ENCODE data around the gene LMO3.

The LMO3 gene

DNA sequence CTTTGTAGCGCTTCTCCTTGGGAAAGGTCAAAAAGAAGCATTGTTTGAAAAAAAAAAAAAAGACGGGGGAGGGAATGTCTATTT lies at the start of gene LMO3:
TSS of gene LMO3 (minus strand) at position 46 of the 84 bp plus-strand sequence. CDS start 5,302 bp downstream, outside the sequence.
- Mint-ChIP-seq H3K27ac (no peak within 1 kb of the TSS), H3K4me3 (no peak within 1 kb of the TSS), H3K4me1 (no peaks in the 10 kb centered on the region), H3K36me3 (no peaks in the 10 kb centered on the region), H3K9me3 (peaks cover 5% of the 10 kb centered on the region)
- ATAC-seq: no peak
- no peak for DNase-seq (ENCODE audit: low spot score in 2 of 2)

DNA sequence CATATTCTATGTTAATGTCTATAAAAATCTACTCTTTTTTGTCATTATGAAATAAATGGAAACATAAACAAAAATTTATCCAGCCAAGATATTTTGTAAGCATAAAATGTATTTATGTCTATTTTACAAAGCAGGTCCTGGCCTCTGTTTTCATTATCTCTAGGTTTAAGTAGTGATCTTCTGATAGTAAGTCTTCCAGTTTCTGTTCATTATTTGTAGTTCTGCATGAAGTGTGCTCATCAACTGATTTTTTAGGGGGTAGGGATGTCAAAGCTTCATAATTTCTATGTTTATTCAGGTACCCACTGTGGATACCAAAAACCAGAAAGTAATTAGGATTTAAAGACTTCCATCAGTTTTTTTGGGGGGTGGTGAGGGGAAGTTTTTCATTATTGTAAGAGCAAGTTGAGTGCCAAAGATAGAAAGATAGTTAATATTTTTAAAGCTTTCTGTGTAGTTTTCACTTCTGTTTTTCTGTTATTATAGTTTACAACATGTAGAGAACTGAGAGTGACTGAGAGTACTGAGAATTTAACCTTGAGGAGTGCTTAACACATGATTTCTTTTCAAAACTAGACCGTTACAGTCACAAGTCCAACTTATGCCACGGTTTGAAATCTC lies 30.6 kb upstream of the LMO3 start:
- Mint-ChIP-seq H3K27ac (no peak overlapping the region), H3K4me3 (no peak overlapping the region), H3K4me1 (no peaks in the 10 kb centered on the region), H3K9me3 (peaks cover 4% of the 10 kb centered on the region), H3K36me3 (no peaks in the 10 kb centered on the region)
- ATAC-seq (no peak), DNase-seq (ENCODE audit: low spot score in 2 of 2) (no peak)

DNA sequence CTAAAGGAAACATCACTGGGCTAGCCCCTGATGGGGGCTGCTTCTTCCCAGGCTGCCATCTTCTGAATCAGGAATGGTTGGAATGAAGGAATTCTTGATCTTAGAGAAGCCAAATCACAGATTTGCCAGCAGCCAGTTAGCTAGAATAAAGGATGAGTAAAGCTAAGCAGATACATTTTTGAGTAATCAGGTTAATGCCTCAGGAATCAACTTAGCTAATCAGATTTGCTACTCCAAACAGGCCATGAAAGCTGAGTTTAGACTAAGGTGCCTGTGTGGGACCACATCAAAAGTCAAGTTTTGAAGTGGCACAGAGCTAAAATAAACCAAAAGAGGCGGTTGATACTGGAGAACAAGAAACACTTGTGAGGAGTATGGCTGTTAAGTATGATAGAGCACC lies 28.8 kb upstream of the LMO3 start:
- no peak overlapping the region for H3K4me3 Mint-ChIP-seq
- no peaks in the 10 kb centered on the region for H3K36me3 Mint-ChIP-seq
- no peak overlapping the region for H3K27ac Mint-ChIP-seq
- DNase-seq (ENCODE audit: low spot score in 2 of 2) (no peak), ATAC-seq (no peak)
- H3K4me1 Mint-ChIP-seq: no peaks in the 10 kb centered on the region
- H3K9me3 Mint-ChIP-seq: peaks cover 4% of the 10 kb centered on the region

GRCh38 chr12:16626991-16627390 lies 21.0 kb upstream of the LMO3 start:
- Mint-ChIP-seq H3K9me3 (peaks cover 9% of the 10 kb centered on the region), H3K4me3 (no peak overlapping the region), H3K4me1 (no peaks in the 10 kb centered on the region), H3K27ac (no peak overlapping the region), H3K36me3 (peaks cover 6% of the 10 kb centered on the region)
- no peak for DNase-seq (ENCODE audit: low spot score in 2 of 2)
- ATAC-seq: no peak

DNA sequence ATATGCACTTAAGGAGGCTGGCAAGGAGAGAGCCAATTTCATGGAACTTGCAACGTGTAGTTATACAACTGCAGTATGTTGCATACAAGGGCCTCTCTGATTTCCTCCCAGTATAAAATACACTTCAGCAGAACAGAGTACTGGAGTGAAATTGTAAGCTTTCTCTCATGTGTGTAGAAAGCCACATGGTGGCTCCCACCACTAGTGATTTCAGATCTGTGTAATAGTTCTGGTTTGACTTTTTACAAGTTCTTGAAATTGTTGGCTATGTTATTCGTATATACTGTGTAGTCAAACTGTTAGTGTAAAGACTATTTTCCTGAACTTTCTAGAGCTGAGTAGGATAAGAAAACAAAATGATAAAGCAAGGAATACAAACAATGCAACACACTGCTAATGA lies 16.4 kb upstream of the LMO3 start:
- Mint-ChIP-seq H3K9me3 (peaks cover 10% of the 10 kb centered on the region), H3K36me3 (no peaks in the 10 kb centered on the region), H3K4me3 (no peak overlapping the region), H3K4me1 (no peaks in the 10 kb centered on the region), H3K27ac (no peak overlapping the region)
- no peak for DNase-seq (ENCODE audit: low spot score in 2 of 2)
- ATAC-seq: no peak

- H3K4me1 Mint-ChIP-seq: no peaks in the 10 kb centered on the region
- ATAC-seq (no peak), DNase-seq (ENCODE audit: low spot score in 2 of 2) (no peak)
- H3K9me3 Mint-ChIP-seq: peaks cover 10% of the 10 kb centered on the region
- no peaks in the 10 kb centered on the region for H3K36me3 Mint-ChIP-seq
- no peak overlapping the region for H3K4me3 Mint-ChIP-seq
- no peak overlapping the region for H3K27ac Mint-ChIP-seq
Observed at GRCh38 chr12:16619537-16619936, 13.6 kb upstream of the LMO3 start.

GRCh38 chr12:16618256-16618655 lies 12.3 kb upstream of the LMO3 start:
- DNase-seq (ENCODE audit: low spot score in 2 of 2): no peak
- H3K4me3 Mint-ChIP-seq: no peak overlapping the region
- H3K9me3 Mint-ChIP-seq: peaks cover 12% of the 10 kb centered on the region
- no peaks in the 10 kb centered on the region for H3K4me1 Mint-ChIP-seq
- no peak for ATAC-seq
- H3K36me3 Mint-ChIP-seq: no peaks in the 10 kb centered on the region
- no peak overlapping the region for H3K27ac Mint-ChIP-seq

- Mint-ChIP-seq H3K4me1 (no peaks in the 10 kb centered on the region), H3K4me3 (no peak overlapping the region), H3K9me3 (peaks cover 13% of the 10 kb centered on the region), H3K27ac (no peak overlapping the region), H3K36me3 (no peaks in the 10 kb centered on the region)
- ATAC-seq: no peak
- no peak for DNase-seq (ENCODE audit: low spot score in 2 of 2)
Observed at GRCh38 chr12:16613199-16613598, 7.2 kb upstream of the LMO3 start.

DNA sequence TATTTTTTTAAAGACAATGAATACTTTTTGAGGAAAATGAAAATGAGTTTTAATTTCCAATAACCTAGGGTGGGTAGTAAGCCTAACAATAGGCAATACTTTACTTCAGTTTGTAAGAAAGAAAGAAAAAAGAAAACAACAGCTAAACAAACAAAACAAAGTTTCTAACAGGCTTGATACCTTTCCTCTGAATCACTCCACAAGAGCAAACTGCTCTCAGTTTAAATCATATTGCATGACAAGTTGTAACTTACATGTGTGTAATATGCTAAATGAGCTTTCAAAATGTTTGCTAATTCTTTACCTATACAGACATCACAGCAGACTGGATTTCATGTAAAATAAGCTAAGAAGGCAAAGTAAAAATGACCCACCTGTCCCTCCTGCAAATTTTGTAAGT lies 6.7 kb upstream of the LMO3 start:
- DNase-seq (ENCODE audit: low spot score in 2 of 2) (no peak), ATAC-seq (no peak)
- no peaks in the 10 kb centered on the region for H3K36me3 Mint-ChIP-seq
- peaks cover 9% of the 10 kb centered on the region for H3K9me3 Mint-ChIP-seq
- H3K27ac Mint-ChIP-seq: no peak overlapping the region
- no peak overlapping the region for H3K4me3 Mint-ChIP-seq
- no peaks in the 10 kb centered on the region for H3K4me1 Mint-ChIP-seq

GRCh38 chr12:16611146-16611545 lies 5.2 kb upstream of the LMO3 start:
- peaks cover 9% of the 10 kb centered on the region for H3K9me3 Mint-ChIP-seq
- no peaks in the 10 kb centered on the region for H3K4me1 Mint-ChIP-seq
- no peaks in the 10 kb centered on the region for H3K36me3 Mint-ChIP-seq
- H3K4me3 Mint-ChIP-seq: no peak overlapping the region
- DNase-seq (ENCODE audit: low spot score in 2 of 2): no peak
- ATAC-seq: no peak
- no peak overlapping the region for H3K27ac Mint-ChIP-seq

GRCh38 chr12:16610743-16611142 lies 4.8 kb upstream of the LMO3 start:
- H3K4me3 Mint-ChIP-seq: no peak overlapping the region
- no peaks in the 10 kb centered on the region for H3K4me1 Mint-ChIP-seq
- H3K9me3 Mint-ChIP-seq: peaks cover 7% of the 10 kb centered on the region

DNA sequence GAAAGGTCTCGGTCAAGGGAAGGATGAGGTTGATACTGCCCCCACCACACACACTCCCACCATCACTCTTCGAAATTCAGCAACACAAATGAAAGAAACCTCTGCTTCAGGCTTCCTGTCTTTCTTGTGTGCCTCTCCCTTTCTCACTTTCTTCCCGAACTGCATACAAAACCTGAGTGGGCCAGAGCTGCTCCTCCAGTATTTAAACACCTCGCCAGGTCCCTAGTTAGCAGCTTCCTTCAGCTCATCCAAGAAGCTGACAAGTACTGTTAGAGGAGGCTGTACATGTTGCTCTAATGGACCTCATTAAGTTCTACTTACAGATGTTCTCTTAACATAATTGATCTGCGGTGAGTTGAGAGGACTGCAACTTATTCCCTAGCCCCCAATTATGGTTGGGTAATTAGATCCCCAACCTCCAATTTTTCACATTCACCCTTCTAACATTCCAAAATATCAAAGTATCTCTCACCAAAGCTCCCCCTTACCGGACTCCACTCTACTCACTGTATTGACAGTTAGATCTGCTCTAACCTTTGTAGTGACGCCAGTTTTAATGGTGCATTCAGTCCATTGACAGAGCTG lies 4.1 kb upstream of the LMO3 start:
- Mint-ChIP-seq H3K4me1 (no peaks in the 10 kb centered on the region), H3K4me3 (no peak overlapping the region), H3K9me3 (peaks cover 7% of the 10 kb centered on the region), H3K36me3 (no peaks in the 10 kb centered on the region), H3K27ac (no peak overlapping the region)
- DNase-seq (ENCODE audit: low spot score in 2 of 2) (no peak), ATAC-seq (no peak)

More at GRCh38 chr12:16610743-16611142, 4.8 kb upstream of the LMO3 start:
- no peaks in the 10 kb centered on the region for H3K36me3 Mint-ChIP-seq
- DNase-seq (ENCODE audit: low spot score in 2 of 2) (no peak), ATAC-seq (no peak)
- no peak overlapping the region for H3K27ac Mint-ChIP-seq

DNA sequence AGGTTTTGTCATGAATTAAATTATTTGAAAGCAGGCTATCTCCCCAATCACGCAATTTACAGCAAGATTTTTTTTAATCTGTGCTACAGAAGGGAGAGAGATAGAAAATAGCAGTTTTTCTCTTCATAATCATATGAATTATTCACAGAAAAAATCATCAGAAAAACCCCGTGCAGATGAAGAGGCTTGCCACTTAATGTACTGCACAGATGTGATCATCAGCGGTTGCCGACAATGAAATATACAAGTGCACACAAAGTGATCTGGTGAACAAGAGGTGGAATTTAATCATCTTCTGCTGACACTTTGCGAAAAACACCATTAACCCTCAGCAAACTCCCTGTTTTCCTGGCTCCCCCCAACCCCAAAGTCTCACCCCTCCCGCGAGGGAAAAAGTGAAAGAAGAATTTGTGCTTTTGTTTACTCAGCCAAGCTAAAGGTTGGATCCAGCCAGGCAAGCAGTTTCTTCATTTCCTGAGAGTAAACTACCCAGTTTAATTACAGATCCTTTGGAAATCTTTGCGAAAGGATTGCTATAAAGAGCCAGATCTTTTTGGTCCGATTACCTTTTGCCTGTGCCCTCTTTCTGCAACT lies 3.1 kb upstream of the LMO3 start:
- no peak for ATAC-seq

DNA sequence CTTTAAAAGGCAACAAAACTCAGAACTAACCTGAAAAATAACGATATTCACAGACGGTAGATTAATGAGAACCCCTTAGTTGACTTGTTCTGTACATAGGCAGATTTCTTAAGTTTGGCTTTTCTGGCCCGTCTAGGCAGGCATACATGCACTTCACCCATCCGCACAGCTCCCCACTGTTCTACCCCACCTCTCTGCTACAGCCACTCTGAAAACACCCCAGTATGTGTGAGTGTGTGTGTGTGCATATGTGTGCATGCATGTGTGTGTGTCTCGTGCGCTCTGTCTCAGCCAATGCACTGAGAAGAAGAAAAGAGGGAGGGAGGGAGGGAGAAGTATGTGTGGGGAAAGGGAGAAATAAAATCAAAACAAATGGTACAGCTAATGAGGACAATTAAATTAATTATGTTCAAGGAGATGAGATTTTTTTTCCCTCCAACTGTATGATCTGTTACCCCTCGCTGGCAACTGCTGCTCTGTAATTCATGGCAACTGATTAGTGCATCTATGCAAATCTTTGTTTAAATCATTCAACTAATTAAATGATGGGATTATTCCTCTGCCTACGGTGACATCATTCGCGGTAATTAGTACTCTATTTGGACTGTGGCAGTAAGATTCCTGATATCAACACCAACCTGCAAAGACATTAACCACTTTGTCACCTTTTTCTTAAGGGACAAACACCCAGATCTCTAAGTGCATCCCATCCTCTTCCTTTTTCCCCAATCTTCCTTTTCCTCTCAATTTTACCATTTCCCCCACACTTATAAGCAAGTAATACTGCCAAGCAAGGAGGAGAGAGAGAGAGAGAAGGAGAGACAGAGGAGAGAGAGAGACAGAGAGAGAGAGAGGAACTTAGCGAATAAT lies 2.2 kb upstream of the LMO3 start:
- Mint-ChIP-seq H3K36me3 (no peaks in the 10 kb centered on the region), H3K27ac (no peak overlapping the region), H3K4me3 (no peak overlapping the region), H3K9me3 (peaks cover 5% of the 10 kb centered on the region), H3K4me1 (no peaks in the 10 kb centered on the region)
- ATAC-seq (no peak), DNase-seq (ENCODE audit: low spot score in 2 of 2) (no peak)

More for the DNA sequence above, 3.1 kb upstream of the LMO3 start:
- H3K4me3 Mint-ChIP-seq: no peak overlapping the region
- no peak overlapping the region for H3K27ac Mint-ChIP-seq
- H3K36me3 Mint-ChIP-seq: no peaks in the 10 kb centered on the region
- H3K4me1 Mint-ChIP-seq: no peaks in the 10 kb centered on the region
- peaks cover 5% of the 10 kb centered on the region for H3K9me3 Mint-ChIP-seq
- no peak for DNase-seq (ENCODE audit: low spot score in 2 of 2)

- no peaks in the 10 kb centered on the region for H3K36me3 Mint-ChIP-seq
- ATAC-seq: no peak
Observed at GRCh38 chr12:16606991-16607390, 1.0 kb upstream of the LMO3 start.

More at GRCh38 chr12:16606991-16607390, 1.0 kb upstream of the LMO3 start:
- Mint-ChIP-seq H3K4me3 (no peak overlapping the region), H3K4me1 (no peaks in the 10 kb centered on the region), H3K9me3 (peaks cover 5% of the 10 kb centered on the region), H3K27ac (no peak overlapping the region)
- DNase-seq (ENCODE audit: low spot score in 2 of 2): no peak

Measured in stimulated activated effector memory CD8-positive, alpha-beta T cell treated with anti-CD3 and anti-CD28 coated beads, Interleukin-12 subunit alpha, Interleukin-12 subunit beta, amount 100 ng/mL, for 72 hours (primary cell).